CD4-positive, alpha-beta T cell (primary cell): ENCODE data around the gene ATP8A2. TPM values are rescaled to one million over a fixed set of nuclear protein-coding genes. Genes with fewer than 3 reads are reported as not detected.

Experiments used
- ATAC-seq: fragments of 200-7000 bp; cut with Tn5 transposase; one replicate; pipeline ENCODE4 v1.10.0; 2022; ENCODE audit warnings: mild to moderate bottlenecking; ENCODE audit not compliant: poor library complexity
- CTCF ChIA-PET: fragments of 350-600 bp; sonication (Branson Sonifier 250); formaldehyde crosslinking; loops from one replicate; lab custom pipeline; 2021; ENCODE audit warnings: antibody characterized with exemption, inconsistent platforms; lab: Charles Lee
- POLR2A ChIA-PET: fragments of 350-600 bp; sonication (Branson Sonifier 250); formaldehyde crosslinking; loops from one replicate; lab custom pipeline; 2021; ENCODE audit warnings: antibody characterized with exemption, inconsistent platforms; lab: Charles Lee
- DNase-seq, 14 experiments: peaks; one replicate each; pipeline ENCODE4 v3.0.0-alpha.2; 2013 to 2020; ENCODE audit warnings: mixed read lengths in 2 of 14
- H3K27ac ChIP-seq, 2 donors: one replicate each; pipeline versions ENCODE4 v1.5.1 to v1.7.0; 2013; ENCODE audit warnings: low read length in 2 of 2, low read depth in 1 of 2, mild to moderate bottlenecking in 1 of 2
- H3K27me3 ChIP-seq, 2 experiments: 1 replicate in 1 of 2; 2 replicates in 1 of 2; pipeline versions ENCODE4 v1.6.1 to v1.7.0; 2013; ENCODE audit warnings: low read length in 2 of 2, control low read depth in 1 of 2, mild to moderate bottlenecking in 1 of 2, moderate library complexity in 1 of 2; ENCODE audit not compliant: insufficient read depth in 2 of 2, control insufficient read depth in 1 of 2
- H3K36me3 ChIP-seq: one replicate; pipeline ENCODE4 v1.6.1; 2013; ENCODE audit warnings: low read length, control low read depth; ENCODE audit not compliant: insufficient read depth
- H3K4me1 ChIP-seq: one replicate; pipeline ENCODE4 v1.6.1; 2013; ENCODE audit warnings: low read length, control low read depth; ENCODE audit not compliant: insufficient read depth
- H3K4me3 ChIP-seq: one replicate; pipeline ENCODE4 v1.5.1; 2013; ENCODE audit warnings: mild to moderate bottlenecking, low read length, moderate library complexity
- H3K9me3 ChIP-seq, 2 experiments: 1 replicate in 1 of 2; 2 replicates in 1 of 2; pipeline versions ENCODE4 v1.6.1 to v1.7.0; 2013; ENCODE audit warnings: low read length in 2 of 2, mild to moderate bottlenecking in 2 of 2, control low read depth in 1 of 2, moderate library complexity in 1 of 2; ENCODE audit not compliant: control insufficient read depth in 1 of 2, insufficient read depth in 1 of 2
- H3K27ac Mint-ChIP-seq: one replicate; pipeline ENCODE4 v1.8.0; 2020; ENCODE audit warnings: mixed read lengths
- H3K27me3 Mint-ChIP-seq: one replicate; pipeline ENCODE4 v1.8.0; 2021; ENCODE audit warnings: mixed read lengths
- H3K36me3 Mint-ChIP-seq: one replicate; pipeline ENCODE4 v1.8.0; 2021; ENCODE audit warnings: low read depth, mixed read lengths
- H3K4me1 Mint-ChIP-seq: one replicate; pipeline ENCODE4 v1.8.0; 2021; ENCODE audit warnings: low read depth, mixed read lengths
- H3K4me3 Mint-ChIP-seq: one replicate; pipeline ENCODE4 v1.8.0; 2020; ENCODE audit warnings: mild to moderate bottlenecking, mixed read lengths
- H3K9me3 Mint-ChIP-seq: one replicate; pipeline ENCODE4 v1.8.0; 2020; ENCODE audit warnings: mixed read lengths
- CTCF ChIP-seq: fragments of 200-600 bp; IDR thresholded peaks from one replicate; pipeline ENCODE4 v1.8.0; 2022; ENCODE audit warnings: antibody characterized with exemption, mild to moderate bottlenecking
- intact Hi-C, 2 experiments: fragments of 100-400 bp; cut with DNase I in 1 of 2; cut with micrococcal nuclease in 1 of 2; formaldehyde crosslinking; loops; one replicate each; pipeline versions ENCODE4 v1.15.1 to v1.9.0; 2023 to 2025; cut with DNase I, micrococcal nuclease
- total RNA-seq, 174 experiments: library from RNA in 2 of 174; stranded (reverse) in 2 of 174; gene quantifications; one replicate each; pipeline ENCODE4 v1.2.3 and lab custom pipeline; 2021 to 2026

Gene ATP8A2
- total RNA-seq, 2 experiments from 2014 or later: 0.22 to 0.36 TPM

GRCh38 chr13:25978961-25979360 is 607.2 kb downstream of the ATP8A2 start:
- Mint-ChIP-seq H3K9me3 (no peaks in the 10 kb centered on the region), H3K36me3 (no peaks in the 10 kb centered on the region), H3K27me3 (peaks cover 8% of the 10 kb centered on the region), H3K4me1 (peaks cover 31% of the 10 kb centered on the region), H3K27ac (no peak overlapping the region), H3K4me3 (no peak overlapping the region)
- Histone ChIP-seq H3K9me3 (no peaks in the 10 kb centered on the region), H3K27ac (no peak overlapping the region), H3K27me3 (no peaks in the 10 kb centered on the region), H3K4me1 (peaks cover 20% of the 10 kb centered on the region), H3K4me3 (no peak overlapping the region), H3K36me3 (no peaks in the 10 kb centered on the region)
- DNase-seq: no peak
- intact Hi-C loops: no loop called here
- no peak for ATAC-seq
- ChIA-PET CTCF (no interaction called here), POLR2A (no interaction called here)
- TF ChIP-seq CTCF: no peak

GRCh38 chr13:25979371-25979770 is 607.6 kb downstream of the ATP8A2 start:
- Mint-ChIP-seq H3K4me1 (peaks cover 27% of the 10 kb centered on the region), H3K9me3 (no peaks in the 10 kb centered on the region), H3K27me3 (peaks cover 8% of the 10 kb centered on the region), H3K27ac (no peak overlapping the region), H3K36me3 (no peaks in the 10 kb centered on the region), H3K4me3 (no peak overlapping the region)
- Histone ChIP-seq H3K27ac (no peak overlapping the region), H3K27me3 (no peaks in the 10 kb centered on the region), H3K9me3 (no peaks in the 10 kb centered on the region), H3K4me1 (peaks cover 16% of the 10 kb centered on the region), H3K4me3 (no peak overlapping the region), H3K36me3 (no peaks in the 10 kb centered on the region)
- ATAC-seq (no peak), DNase-seq (no peak)
- ChIA-PET CTCF (no interaction called here), POLR2A (no interaction called here)
- no peak for TF ChIP-seq CTCF
- intact Hi-C loops: no loop called here

GRCh38 chr13:25980255-25980654 is 608.5 kb downstream of the ATP8A2 start:
- no peaks in the 10 kb centered on the region for H3K9me3 ChIP-seq
- H3K4me3 ChIP-seq: no peak overlapping the region
- peaks cover 8% of the 10 kb centered on the region for H3K4me1 ChIP-seq
- intact Hi-C loops: no loop called here
- no peak overlapping the region for H3K27ac Mint-ChIP-seq
- no peak overlapping the region for H3K27ac ChIP-seq
- ChIA-PET POLR2A (no interaction called here), CTCF (no interaction called here)
- H3K27me3 ChIP-seq: no peaks in the 10 kb centered on the region
- no peaks in the 10 kb centered on the region for H3K36me3 ChIP-seq
- DNase-seq (peak in 2 of 14 experiments; percentile 12 to 25), ATAC-seq (no peak)
- no peak for TF ChIP-seq CTCF
- H3K36me3 Mint-ChIP-seq: no peaks in the 10 kb centered on the region
- H3K4me3 Mint-ChIP-seq: no peak overlapping the region
- no peaks in the 10 kb centered on the region for H3K9me3 Mint-ChIP-seq
- H3K27me3 Mint-ChIP-seq: peaks cover 8% of the 10 kb centered on the region
- peaks cover 21% of the 10 kb centered on the region for H3K4me1 Mint-ChIP-seq
